Panc1 (cell line): Measurements from ENCODE around the gene IL2RG. TPM values are rescaled to one million over a fixed set of nuclear protein-coding genes. Genes with fewer than 3 reads are reported as not detected.

Experiments
- ATAC-seq: fragments of 200-7000 bp; cut with Tn5 transposase; 2 replicates; pipeline ENCODE4 v1.9.1; 2020; ENCODE audit warnings: mild to moderate bottlenecking, moderate library complexity
- BruUV-seq: library from RNA; stranded (reverse); fragments of 400-500 nt; replicated peaks from 2 replicates; lab custom pipeline; 2021; lab: Mats Ljungman, UMichigan
- CTCF ChIA-PET: fragments of 300-600 bp; sonication (Branson Sonifier 250); formaldehyde crosslinking; loops from one replicate; lab custom pipeline; 2022; ENCODE audit warnings: antibody characterized with exemption; lab: Charles Lee
- POLR2A ChIA-PET: fragments of 300-600 bp; sonication (Branson Sonifier 250); formaldehyde crosslinking; loops from one replicate; lab custom pipeline; 2022; ENCODE audit warnings: antibody characterized with exemption; lab: Charles Lee
- DNase-seq: peaks from one replicate; pipeline ENCODE4 v3.0.0-alpha.2; 2010; ENCODE audit warnings: low read depth, low spot score
- H3K27ac ChIP-seq: 2 replicates; pipeline ENCODE4 v1.5.1; 2011; ENCODE audit warnings: mild to moderate bottlenecking, low read length, inconsistent platforms
- H3K27me3 ChIP-seq: fragments of 200-500 bp; sonication (Bioruptor generic); 2 replicates; pipeline ENCODE4 v1.6.0; 2014; ENCODE audit warnings: low read length, inconsistent platforms; ENCODE audit not compliant: control insufficient read depth, insufficient read depth
- H3K36me3 ChIP-seq: fragments of 200-500 bp; sonication (Bioruptor generic); 2 replicates; pipeline ENCODE4 v1.5.1; 2014; ENCODE audit warnings: inconsistent platforms, mild to moderate bottlenecking, low read length, moderate library complexity; ENCODE audit not compliant: control insufficient read depth, insufficient read depth
- H3K4me1 ChIP-seq: 2 replicates; pipeline ENCODE4 v1.5.1; 2011; ENCODE audit warnings: inconsistent platforms, mild to moderate bottlenecking, low read length, moderate library complexity; ENCODE audit not compliant: control insufficient read depth, insufficient read depth
- H3K4me3 ChIP-seq, 2 experiments: 2 replicates each; pipeline ENCODE4 v1.5.1; 2011 to 2012; ENCODE audit warnings: low read depth in 2 of 2, low read length in 2 of 2, mild to moderate bottlenecking in 2 of 2, inconsistent platforms in 1 of 2, moderate library complexity in 1 of 2
- H3K9me3 ChIP-seq: fragments of 200-500 bp; sonication (Bioruptor generic); 2 replicates; pipeline ENCODE4 v1.5.1; 2014; ENCODE audit warnings: low read depth, mild to moderate bottlenecking, inconsistent platforms, low read length, moderate library complexity; ENCODE audit not compliant: control insufficient read depth, insufficient read depth
- POLR2AphosphoS5 ChIP-seq: IDR thresholded peaks from 2 replicates; pipeline ENCODE4 v1.6.1; 2012; ENCODE audit warnings: mild to moderate bottlenecking, low read depth, low read length, moderate library complexity
- SIN3A ChIP-seq: IDR thresholded peaks from 2 replicates; pipeline ENCODE4 v1.6.1; 2012; ENCODE audit warnings: low read depth, mild to moderate bottlenecking, low read length, moderate library complexity, borderline replicate concordance; ENCODE audit not compliant: insufficient read depth
- TCF7L2 ChIP-seq: IDR thresholded peaks from 2 replicates; pipeline ENCODE4 v1.6.1; 2011; ENCODE audit warnings: mild to moderate bottlenecking, low read depth, low read length, inconsistent platforms
- in situ Hi-C: cut with HindIII; loops from 2 replicates; pipeline ENCODE4 v1.10.0; 2016; ENCODE audit warnings: low sequenced_read_pairs, low pct_unique_long_range_greater_than_20kb
- intact Hi-C: fragments of 100-400 bp; cut with micrococcal nuclease; formaldehyde crosslinking; loops from one replicate; pipeline ENCODE4 v1.10.0; 2022; ENCODE audit not compliant: unreplicated experiment
- total RNA-seq: library from RNA; stranded (reverse); gene quantifications from one replicate; pipeline ENCODE4 v1.2.1, GENCODE V29; 2021; ENCODE audit not compliant: unreplicated experiment
- TF ChIP-seq, protein P1 (sequence below), 2 experiments: IDR thresholded peaks; 2 replicates each; pipeline ENCODE4 v1.6.1; 2011 to 2012; ENCODE audit warnings: low read depth in 2 of 2, control low read depth in 1 of 2, low read length in 1 of 2, mild to moderate bottlenecking in 1 of 2, moderate library complexity in 1 of 2; ENCODE audit not compliant: insufficient read depth in 1 of 2
- TF ChIP-seq, protein P2 (sequence below): fragments of 450-650 bp; IDR thresholded peaks from 2 replicates; pipeline ENCODE4 v1.5.1; 2017; ENCODE audit warnings: mild to moderate bottlenecking

The IL2RG gene
- total RNA-seq, 1 experiment from 2014 or later = 0.28 TPM

DNA sequence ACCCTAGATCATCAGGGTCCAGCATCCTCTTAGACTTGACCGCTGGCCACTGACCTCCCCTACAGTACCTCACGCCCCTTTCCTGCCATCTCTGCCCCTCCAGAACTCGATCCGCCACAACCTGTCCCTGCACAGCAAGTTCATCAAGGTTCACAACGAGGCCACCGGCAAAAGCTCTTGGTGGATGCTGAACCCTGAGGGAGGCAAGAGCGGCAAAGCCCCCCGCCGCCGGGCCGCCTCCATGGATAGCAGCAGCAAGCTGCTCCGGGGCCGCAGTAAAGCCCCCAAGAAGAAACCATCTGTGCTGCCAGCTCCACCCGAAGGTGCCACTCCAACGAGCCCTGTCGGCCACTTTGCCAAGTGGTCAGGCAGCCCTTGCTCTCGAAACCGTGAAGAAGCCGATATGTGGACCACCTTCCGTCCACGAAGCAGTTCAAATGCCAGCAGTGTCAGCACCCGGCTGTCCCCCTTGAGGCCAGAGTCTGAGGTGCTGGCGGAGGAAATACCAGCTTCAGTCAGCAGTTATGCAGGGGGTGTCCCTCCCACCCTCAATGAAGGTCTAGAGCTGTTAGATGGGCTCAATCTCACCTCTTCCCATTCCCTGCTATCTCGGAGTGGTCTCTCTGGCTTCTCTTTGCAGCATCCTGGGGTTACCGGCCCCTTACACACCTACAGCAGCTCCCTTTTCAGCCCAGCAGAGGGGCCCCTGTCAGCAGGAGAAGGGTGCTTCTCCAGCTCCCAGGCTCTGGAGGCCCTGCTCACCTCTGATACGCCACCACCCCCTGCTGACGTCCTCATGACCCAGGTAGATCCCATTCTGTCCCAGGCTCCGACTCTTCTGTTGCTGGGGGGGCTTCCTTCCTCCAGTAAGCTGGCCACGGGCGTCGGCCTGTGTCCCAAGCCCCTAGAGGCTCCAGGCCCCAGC, 10.5 kb downstream of the IL2RG start:
- TF ChIP-seq TCF7L2 (no peak), SIN3A (no peak), POLR2AphosphoS5 (no peak)
- TF ChIP-seq, protein P1, sequence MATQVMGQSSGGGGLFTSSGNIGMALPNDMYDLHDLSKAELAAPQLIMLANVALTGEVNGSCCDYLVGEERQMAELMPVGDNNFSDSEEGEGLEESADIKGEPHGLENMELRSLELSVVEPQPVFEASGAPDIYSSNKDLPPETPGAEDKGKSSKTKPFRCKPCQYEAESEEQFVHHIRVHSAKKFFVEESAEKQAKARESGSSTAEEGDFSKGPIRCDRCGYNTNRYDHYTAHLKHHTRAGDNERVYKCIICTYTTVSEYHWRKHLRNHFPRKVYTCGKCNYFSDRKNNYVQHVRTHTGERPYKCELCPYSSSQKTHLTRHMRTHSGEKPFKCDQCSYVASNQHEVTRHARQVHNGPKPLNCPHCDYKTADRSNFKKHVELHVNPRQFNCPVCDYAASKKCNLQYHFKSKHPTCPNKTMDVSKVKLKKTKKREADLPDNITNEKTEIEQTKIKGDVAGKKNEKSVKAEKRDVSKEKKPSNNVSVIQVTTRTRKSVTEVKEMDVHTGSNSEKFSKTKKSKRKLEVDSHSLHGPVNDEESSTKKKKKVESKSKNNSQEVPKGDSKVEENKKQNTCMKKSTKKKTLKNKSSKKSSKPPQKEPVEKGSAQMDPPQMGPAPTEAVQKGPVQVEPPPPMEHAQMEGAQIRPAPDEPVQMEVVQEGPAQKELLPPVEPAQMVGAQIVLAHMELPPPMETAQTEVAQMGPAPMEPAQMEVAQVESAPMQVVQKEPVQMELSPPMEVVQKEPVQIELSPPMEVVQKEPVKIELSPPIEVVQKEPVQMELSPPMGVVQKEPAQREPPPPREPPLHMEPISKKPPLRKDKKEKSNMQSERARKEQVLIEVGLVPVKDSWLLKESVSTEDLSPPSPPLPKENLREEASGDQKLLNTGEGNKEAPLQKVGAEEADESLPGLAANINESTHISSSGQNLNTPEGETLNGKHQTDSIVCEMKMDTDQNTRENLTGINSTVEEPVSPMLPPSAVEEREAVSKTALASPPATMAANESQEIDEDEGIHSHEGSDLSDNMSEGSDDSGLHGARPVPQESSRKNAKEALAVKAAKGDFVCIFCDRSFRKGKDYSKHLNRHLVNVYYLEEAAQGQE (IDR thresholded peaks at IDR 0.05; ENCODE audit: insufficient read depth in 1 of 2, low read depth in 2 of 2, low read length in 1 of 2) = no peak
- TF ChIP-seq, protein P2, sequence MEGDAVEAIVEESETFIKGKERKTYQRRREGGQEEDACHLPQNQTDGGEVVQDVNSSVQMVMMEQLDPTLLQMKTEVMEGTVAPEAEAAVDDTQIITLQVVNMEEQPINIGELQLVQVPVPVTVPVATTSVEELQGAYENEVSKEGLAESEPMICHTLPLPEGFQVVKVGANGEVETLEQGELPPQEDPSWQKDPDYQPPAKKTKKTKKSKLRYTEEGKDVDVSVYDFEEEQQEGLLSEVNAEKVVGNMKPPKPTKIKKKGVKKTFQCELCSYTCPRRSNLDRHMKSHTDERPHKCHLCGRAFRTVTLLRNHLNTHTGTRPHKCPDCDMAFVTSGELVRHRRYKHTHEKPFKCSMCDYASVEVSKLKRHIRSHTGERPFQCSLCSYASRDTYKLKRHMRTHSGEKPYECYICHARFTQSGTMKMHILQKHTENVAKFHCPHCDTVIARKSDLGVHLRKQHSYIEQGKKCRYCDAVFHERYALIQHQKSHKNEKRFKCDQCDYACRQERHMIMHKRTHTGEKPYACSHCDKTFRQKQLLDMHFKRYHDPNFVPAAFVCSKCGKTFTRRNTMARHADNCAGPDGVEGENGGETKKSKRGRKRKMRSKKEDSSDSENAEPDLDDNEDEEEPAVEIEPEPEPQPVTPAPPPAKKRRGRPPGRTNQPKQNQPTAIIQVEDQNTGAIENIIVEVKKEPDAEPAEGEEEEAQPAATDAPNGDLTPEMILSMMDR = no peak
- POLR2A ChIA-PET = no interaction called here
- Histone ChIP-seq H3K4me1 (peaks cover 4% of the 10 kb centered on the region; the same call in 1 of the 2 replicates), H3K27ac (no peak overlapping the region), H3K27me3 (peaks cover 4% of the 10 kb centered on the region), H3K9me3 (no peaks in the 10 kb centered on the region), H3K4me3 (no peak overlapping the region), H3K36me3 (no peaks in the 10 kb centered on the region)
- ATAC-seq = no peak
- DNase-seq = no peak
- CTCF ChIA-PET = no interaction called here
- intact Hi-C loops (no loop called here), in situ Hi-C loops (no loop called here)
- BruUV-seq = no TSS peak

DNA sequence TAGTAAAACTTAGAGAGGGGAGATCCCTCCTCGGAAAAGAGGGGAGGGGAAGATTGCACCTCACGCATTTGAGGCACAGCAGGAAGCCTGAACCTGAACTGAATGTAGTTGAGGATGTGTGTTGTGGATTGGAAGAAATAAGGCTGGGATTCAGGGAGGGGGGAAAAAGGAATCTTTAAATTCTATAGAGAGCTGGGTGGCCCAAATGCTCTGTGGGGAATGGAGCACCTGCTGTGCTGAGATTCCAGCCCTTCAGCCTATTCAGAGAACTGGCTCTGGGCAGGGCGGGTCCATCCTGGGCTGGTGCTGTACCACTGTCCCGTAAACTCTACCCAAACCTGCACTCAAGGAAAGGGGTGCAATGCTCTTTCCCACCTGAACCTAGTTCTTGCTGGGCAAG, 11.6 kb downstream of the IL2RG start:
- TF ChIP-seq, protein P2 = no peak
- no peak for TF ChIP-seq POLR2AphosphoS5
- TF ChIP-seq, protein P1 (IDR thresholded peaks at IDR 0.05; ENCODE audit: insufficient read depth in 1 of 2, low read depth in 2 of 2, low read length in 1 of 2) = no peak
- TF ChIP-seq SIN3A = no peak
- no peak for TF ChIP-seq TCF7L2
- no TSS peak for BruUV-seq
- Histone ChIP-seq H3K27ac (no peak overlapping the region), H3K36me3 (no peaks in the 10 kb centered on the region), H3K27me3 (peaks cover 4% of the 10 kb centered on the region), H3K4me3 (no peak overlapping the region), H3K9me3 (no peaks in the 10 kb centered on the region), H3K4me1 (peaks cover 4% of the 10 kb centered on the region; the same call in 1 of the 2 replicates)
- intact Hi-C loops (loop anchor here (5.0 kb wide), 1 partner anchor 78 kb away; no protein-coding TSS in a partner anchor), in situ Hi-C loops (no loop called here)
- DNase-seq (no peak), ATAC-seq (no peak)
- ChIA-PET CTCF (interaction anchor here (1.0 kb wide), 1 partner anchor 78 kb away, joined by 4 read pairs; no protein-coding TSS in a partner anchor), POLR2A (no interaction called here)
